Panc1 (cell line): Measurements from ENCODE around the gene PSME3. TPM values are rescaled to one million over a fixed set of nuclear protein-coding genes. Genes with fewer than 3 reads are reported as not detected.

ENCODE experiments used
- ATAC-seq: fragments of 200-7000 bp; cut with Tn5 transposase; 2 replicates; pipeline ENCODE4 v1.9.1; 2020; ENCODE audit warnings: mild to moderate bottlenecking, moderate library complexity
- BruUV-seq: library from RNA; stranded (reverse); fragments of 400-500 nt; replicated peaks from 2 replicates; lab custom pipeline; 2021; lab: Mats Ljungman, UMichigan
- CTCF ChIA-PET: fragments of 300-600 bp; sonication (Branson Sonifier 250); formaldehyde crosslinking; loops from one replicate; lab custom pipeline; 2022; ENCODE audit warnings: antibody characterized with exemption; lab: Charles Lee
- POLR2A ChIA-PET: fragments of 300-600 bp; sonication (Branson Sonifier 250); formaldehyde crosslinking; loops from one replicate; lab custom pipeline; 2022; ENCODE audit warnings: antibody characterized with exemption; lab: Charles Lee
- DNase-seq: peaks from one replicate; pipeline ENCODE4 v3.0.0-alpha.2; 2010; ENCODE audit warnings: low read depth, low spot score
- H3K27ac ChIP-seq: 2 replicates; pipeline ENCODE4 v1.5.1; 2011; ENCODE audit warnings: mild to moderate bottlenecking, low read length, inconsistent platforms
- H3K27me3 ChIP-seq: fragments of 200-500 bp; sonication (Bioruptor generic); 2 replicates; pipeline ENCODE4 v1.6.0; 2014; ENCODE audit warnings: low read length, inconsistent platforms; ENCODE audit not compliant: control insufficient read depth, insufficient read depth
- H3K36me3 ChIP-seq: fragments of 200-500 bp; sonication (Bioruptor generic); 2 replicates; pipeline ENCODE4 v1.5.1; 2014; ENCODE audit warnings: inconsistent platforms, mild to moderate bottlenecking, low read length, moderate library complexity; ENCODE audit not compliant: control insufficient read depth, insufficient read depth
- H3K4me1 ChIP-seq: 2 replicates; pipeline ENCODE4 v1.5.1; 2011; ENCODE audit warnings: inconsistent platforms, mild to moderate bottlenecking, low read length, moderate library complexity; ENCODE audit not compliant: control insufficient read depth, insufficient read depth
- H3K4me3 ChIP-seq, 2 experiments: 2 replicates each; pipeline ENCODE4 v1.5.1; 2011 to 2012; ENCODE audit warnings: low read depth in 2 of 2, low read length in 2 of 2, mild to moderate bottlenecking in 2 of 2, inconsistent platforms in 1 of 2, moderate library complexity in 1 of 2
- H3K9me3 ChIP-seq: fragments of 200-500 bp; sonication (Bioruptor generic); 2 replicates; pipeline ENCODE4 v1.5.1; 2014; ENCODE audit warnings: low read depth, mild to moderate bottlenecking, inconsistent platforms, low read length, moderate library complexity; ENCODE audit not compliant: control insufficient read depth, insufficient read depth
- POLR2AphosphoS5 ChIP-seq: IDR thresholded peaks from 2 replicates; pipeline ENCODE4 v1.6.1; 2012; ENCODE audit warnings: mild to moderate bottlenecking, low read depth, low read length, moderate library complexity
- SIN3A ChIP-seq: IDR thresholded peaks from 2 replicates; pipeline ENCODE4 v1.6.1; 2012; ENCODE audit warnings: low read depth, mild to moderate bottlenecking, low read length, moderate library complexity, borderline replicate concordance; ENCODE audit not compliant: insufficient read depth
- in situ Hi-C: cut with HindIII; loops from 2 replicates; pipeline ENCODE4 v1.10.0; 2016; ENCODE audit warnings: low sequenced_read_pairs, low pct_unique_long_range_greater_than_20kb
- intact Hi-C: fragments of 100-400 bp; cut with micrococcal nuclease; formaldehyde crosslinking; loops from one replicate; pipeline ENCODE4 v1.10.0; 2022; ENCODE audit not compliant: unreplicated experiment
- total RNA-seq: library from RNA; stranded (reverse); gene quantifications from one replicate; pipeline ENCODE4 v1.2.1, GENCODE V29; 2021; ENCODE audit not compliant: unreplicated experiment
- TF ChIP-seq, protein P1 (sequence below): fragments of 450-650 bp; IDR thresholded peaks from 2 replicates; pipeline ENCODE4 v1.5.1; 2017; ENCODE audit warnings: mild to moderate bottlenecking
- TF ChIP-seq, protein P2 (sequence below), 2 experiments: IDR thresholded peaks; 2 replicates each; pipeline ENCODE4 v1.6.1; 2011 to 2012; ENCODE audit warnings: low read depth in 2 of 2, control low read depth in 1 of 2, low read length in 1 of 2, mild to moderate bottlenecking in 1 of 2, moderate library complexity in 1 of 2; ENCODE audit not compliant: insufficient read depth in 1 of 2

The PSME3 gene
- total RNA-seq, 1 experiment from 2014 or later, result 110 TPM

DNA sequence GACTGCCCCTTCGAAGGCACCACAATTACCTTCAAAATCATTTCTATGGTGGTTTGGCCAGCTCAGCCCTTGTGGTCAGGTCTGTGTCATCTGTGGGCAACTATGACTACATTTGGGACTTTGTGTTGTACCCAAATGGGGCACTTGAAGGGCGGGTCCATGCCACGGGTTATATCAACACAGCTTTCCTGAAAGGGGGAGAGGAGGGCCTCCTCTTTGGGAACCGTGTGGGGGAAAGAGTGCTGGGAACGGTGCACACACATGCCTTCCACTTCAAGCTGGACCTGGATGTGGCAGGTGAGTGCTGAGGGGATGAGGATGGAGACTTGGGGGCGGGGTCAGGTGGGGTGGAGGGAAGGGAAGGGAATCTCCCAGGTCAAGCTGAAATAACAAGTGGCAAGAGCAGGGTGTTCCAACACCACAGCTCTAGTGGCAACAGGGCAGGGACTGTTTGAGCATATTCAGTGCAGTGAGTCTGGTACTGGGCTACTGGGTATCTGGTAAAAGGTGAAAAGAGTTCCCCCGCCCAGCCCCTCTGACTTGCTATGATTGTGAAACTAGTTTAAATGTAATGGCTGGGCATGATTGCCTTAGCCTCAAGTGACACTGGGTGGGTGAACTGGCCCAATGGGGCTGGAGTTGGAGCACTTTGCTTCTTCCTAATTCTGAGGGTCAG is 12.9 kb downstream of the PSME3 start:
- ChIA-PET POLR2A (interaction anchor here (0.7 kb wide), 1 partner anchor 72 kb away, joined by 6 read pairs; no protein-coding TSS in a partner anchor), CTCF (interaction anchor here (0.5 to 1.0 kb wide), 2 partner anchors 83 to 231 kb away, joined by 3 to 4 read pairs; no protein-coding TSS in a partner anchor)
- ATAC-seq (0 out of 2 replicates have a peak, but pooled peaks have one; percentile 19), DNase-seq (no peak)
- no peaks in the 10 kb centered on the region for H3K9me3 ChIP-seq
- no peak overlapping the region for H3K27ac ChIP-seq
- peak; percentile 3; the same call in 1 of the 2 replicates for TF ChIP-seq POLR2AphosphoS5
- TF ChIP-seq, protein P1, sequence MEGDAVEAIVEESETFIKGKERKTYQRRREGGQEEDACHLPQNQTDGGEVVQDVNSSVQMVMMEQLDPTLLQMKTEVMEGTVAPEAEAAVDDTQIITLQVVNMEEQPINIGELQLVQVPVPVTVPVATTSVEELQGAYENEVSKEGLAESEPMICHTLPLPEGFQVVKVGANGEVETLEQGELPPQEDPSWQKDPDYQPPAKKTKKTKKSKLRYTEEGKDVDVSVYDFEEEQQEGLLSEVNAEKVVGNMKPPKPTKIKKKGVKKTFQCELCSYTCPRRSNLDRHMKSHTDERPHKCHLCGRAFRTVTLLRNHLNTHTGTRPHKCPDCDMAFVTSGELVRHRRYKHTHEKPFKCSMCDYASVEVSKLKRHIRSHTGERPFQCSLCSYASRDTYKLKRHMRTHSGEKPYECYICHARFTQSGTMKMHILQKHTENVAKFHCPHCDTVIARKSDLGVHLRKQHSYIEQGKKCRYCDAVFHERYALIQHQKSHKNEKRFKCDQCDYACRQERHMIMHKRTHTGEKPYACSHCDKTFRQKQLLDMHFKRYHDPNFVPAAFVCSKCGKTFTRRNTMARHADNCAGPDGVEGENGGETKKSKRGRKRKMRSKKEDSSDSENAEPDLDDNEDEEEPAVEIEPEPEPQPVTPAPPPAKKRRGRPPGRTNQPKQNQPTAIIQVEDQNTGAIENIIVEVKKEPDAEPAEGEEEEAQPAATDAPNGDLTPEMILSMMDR, result no peak
- TF ChIP-seq SIN3A, result no peak
- BruUV-seq, result no TSS peak
- no peaks in the 10 kb centered on the region for H3K27me3 ChIP-seq
- H3K4me1 ChIP-seq, result no peaks in the 10 kb centered on the region
- H3K36me3 ChIP-seq, result peaks cover 4% of the 10 kb centered on the region; the same call in 1 of the 2 replicates
- H3K4me3 ChIP-seq, result no peak overlapping the region
- intact Hi-C loops (loop anchor here (5.0 kb wide), 1 partner anchor 91 kb away; no protein-coding TSS in a partner anchor), in situ Hi-C loops (no loop called here)

DNA sequence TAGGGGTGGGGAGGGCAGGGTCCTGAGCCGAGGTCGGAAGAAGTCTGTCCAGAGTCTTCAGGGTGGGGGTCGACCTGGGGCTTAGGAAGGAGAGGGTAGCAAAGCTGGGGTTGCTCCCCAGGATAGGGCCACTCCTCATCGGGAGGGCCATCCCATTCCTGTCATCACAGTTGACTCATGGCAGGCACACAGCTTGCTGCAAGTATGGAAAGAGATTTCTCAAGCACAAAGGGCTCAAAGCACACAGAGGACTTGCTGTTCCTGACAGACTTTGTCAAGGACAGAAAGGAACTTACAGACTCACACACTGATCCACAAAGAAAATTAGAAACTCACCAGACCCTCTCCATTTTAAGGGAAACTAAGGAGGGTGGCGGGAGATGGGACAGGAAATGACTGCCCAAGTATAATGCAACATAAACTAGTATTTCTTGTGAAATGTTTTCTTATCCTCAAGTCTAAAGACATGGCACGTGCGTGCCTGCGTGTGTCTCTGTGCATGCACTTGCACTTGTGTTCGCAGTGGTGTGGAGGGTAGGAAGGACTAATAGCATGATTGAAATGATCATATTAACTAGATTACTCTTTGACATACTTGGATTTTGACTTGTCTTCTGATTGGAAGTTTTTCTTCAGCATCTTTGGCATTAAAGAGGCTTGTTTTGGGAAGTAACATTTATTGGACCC is 13.5 kb downstream of the PSME3 start:
- in situ Hi-C loops (no loop called here), intact Hi-C loops (loop anchor here (5.0 kb wide), 1 partner anchor 91 kb away; no protein-coding TSS in a partner anchor)
- no TSS peak for BruUV-seq
- ATAC-seq (peak; percentile 36; the same call in 1 of the 2 replicates), DNase-seq (no peak)
- no peaks in the 10 kb centered on the region for H3K4me1 ChIP-seq
- H3K36me3 ChIP-seq, result no peaks in the 10 kb centered on the region; the same call in 1 of the 2 replicates
- H3K4me3 ChIP-seq, result no peak overlapping the region
- ChIA-PET POLR2A (interaction anchor here (0.6 kb wide), 1 partner anchor 168 kb away, joined by 3 read pairs; no protein-coding TSS in a partner anchor), CTCF (no interaction called here)
- H3K27me3 ChIP-seq, result no peaks in the 10 kb centered on the region
- H3K27ac ChIP-seq, result no peak overlapping the region
- H3K9me3 ChIP-seq, result no peaks in the 10 kb centered on the region
- TF ChIP-seq, protein P1, result no peak
- TF ChIP-seq POLR2AphosphoS5 (no peak), SIN3A (no peak)
- TF ChIP-seq, protein P2, sequence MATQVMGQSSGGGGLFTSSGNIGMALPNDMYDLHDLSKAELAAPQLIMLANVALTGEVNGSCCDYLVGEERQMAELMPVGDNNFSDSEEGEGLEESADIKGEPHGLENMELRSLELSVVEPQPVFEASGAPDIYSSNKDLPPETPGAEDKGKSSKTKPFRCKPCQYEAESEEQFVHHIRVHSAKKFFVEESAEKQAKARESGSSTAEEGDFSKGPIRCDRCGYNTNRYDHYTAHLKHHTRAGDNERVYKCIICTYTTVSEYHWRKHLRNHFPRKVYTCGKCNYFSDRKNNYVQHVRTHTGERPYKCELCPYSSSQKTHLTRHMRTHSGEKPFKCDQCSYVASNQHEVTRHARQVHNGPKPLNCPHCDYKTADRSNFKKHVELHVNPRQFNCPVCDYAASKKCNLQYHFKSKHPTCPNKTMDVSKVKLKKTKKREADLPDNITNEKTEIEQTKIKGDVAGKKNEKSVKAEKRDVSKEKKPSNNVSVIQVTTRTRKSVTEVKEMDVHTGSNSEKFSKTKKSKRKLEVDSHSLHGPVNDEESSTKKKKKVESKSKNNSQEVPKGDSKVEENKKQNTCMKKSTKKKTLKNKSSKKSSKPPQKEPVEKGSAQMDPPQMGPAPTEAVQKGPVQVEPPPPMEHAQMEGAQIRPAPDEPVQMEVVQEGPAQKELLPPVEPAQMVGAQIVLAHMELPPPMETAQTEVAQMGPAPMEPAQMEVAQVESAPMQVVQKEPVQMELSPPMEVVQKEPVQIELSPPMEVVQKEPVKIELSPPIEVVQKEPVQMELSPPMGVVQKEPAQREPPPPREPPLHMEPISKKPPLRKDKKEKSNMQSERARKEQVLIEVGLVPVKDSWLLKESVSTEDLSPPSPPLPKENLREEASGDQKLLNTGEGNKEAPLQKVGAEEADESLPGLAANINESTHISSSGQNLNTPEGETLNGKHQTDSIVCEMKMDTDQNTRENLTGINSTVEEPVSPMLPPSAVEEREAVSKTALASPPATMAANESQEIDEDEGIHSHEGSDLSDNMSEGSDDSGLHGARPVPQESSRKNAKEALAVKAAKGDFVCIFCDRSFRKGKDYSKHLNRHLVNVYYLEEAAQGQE (IDR thresholded peaks at IDR 0.05; ENCODE audit: insufficient read depth in 1 of 2, low read depth in 2 of 2, low read length in 1 of 2), result no peak
